GM23248 (cell line): Measurements from ENCODE around the gene JKAMP.

ENCODE experiments used
- EZH2 ChIP-seq: fragments of 200-600 bp; sonication (generic); IDR thresholded peaks from 2 replicates; pipeline ENCODE4 v1.6.1; 2018; ENCODE audit warnings: antibody characterized with exemption, mild to moderate bottlenecking; ENCODE audit not compliant: insufficient read depth, poor library complexity, severe bottlenecking
- EZH2phosphoT487 ChIP-seq: fragments of 200-600 bp; sonication (generic); IDR thresholded peaks from 2 replicates; pipeline ENCODE4 v1.6.1; 2018; ENCODE audit warnings: antibody characterized with exemption, moderate library complexity, mild to moderate bottlenecking, low read depth; ENCODE audit not compliant: insufficient read depth

DNA sequence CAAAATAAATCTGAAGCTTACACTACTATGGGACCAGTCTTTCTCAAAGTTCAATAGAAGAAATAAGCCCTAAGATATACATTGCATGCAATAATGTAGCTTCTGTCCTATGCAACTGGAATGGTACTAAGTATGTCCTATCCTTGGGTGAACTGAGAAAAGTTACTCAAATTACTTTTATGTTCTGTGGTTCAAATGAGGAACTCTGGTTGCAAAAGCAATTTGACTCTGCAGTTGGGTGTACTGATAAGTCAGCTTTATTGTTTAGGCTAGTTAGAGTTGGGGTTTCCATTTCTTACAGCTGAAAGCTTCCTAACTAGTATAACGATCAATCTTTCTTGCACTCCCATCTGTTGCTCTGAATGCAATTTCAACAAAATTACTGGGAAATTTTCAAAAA is 48.3 kb upstream of the JKAMP start:
- TF ChIP-seq EZH2phosphoT487 = no peak
- TF ChIP-seq EZH2 = no peak
